8988T (cell line): ENCODE measurements around the gene SERF1B.
"Not testable (repeated sequence)": the region's sequence is repeated elsewhere in the genome, so short reads cannot be mapped to it uniquely, and the experiment has no call there.

ENCODE experiments used
- DNase-seq: peaks from one replicate; pipeline ENCODE4 v3.0.0; 2011

Gene SERF1B

DNA sequence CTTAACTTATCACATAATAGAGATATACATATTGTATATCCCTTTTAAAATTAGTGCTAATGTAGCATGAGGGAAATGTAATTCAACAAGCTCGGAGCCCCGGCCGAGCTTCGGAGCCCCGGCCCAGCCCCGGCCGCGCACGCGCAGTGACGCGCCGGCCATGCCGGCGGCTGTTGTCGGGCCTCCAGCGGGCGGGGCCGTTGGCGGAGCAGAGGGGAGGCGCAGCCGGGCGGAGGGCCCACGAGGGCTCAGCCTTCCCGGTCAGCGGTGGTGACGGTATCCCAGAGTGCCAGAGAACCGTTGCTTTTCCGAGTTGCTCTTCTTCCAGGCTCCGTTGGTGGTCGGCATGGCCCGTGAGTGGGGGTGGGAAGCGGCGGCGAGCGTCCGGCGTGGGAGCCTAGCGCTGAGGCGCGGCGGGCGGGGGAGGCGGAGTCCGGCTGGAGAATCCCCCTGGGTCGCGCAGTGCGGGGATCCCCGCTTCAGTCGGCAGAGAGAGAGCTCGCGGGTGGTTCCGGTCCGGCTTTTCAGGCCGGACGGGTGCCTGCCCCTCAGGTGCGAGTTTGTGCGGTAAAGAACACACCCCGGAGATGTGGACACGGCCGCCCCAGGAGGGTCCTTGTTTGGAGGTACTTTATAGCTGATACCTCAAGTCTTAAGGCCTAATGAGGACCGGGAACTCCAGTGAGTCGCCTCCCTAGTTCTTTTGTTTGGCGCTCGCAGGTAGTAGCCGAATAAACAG lies at the start of gene SERF1B:
Gene SERF1B (plus strand): TSS at position 146 of the 739 bp plus-strand sequence. CDS start 201 bp downstream, at position 347.
- not testable (repeated sequence) for DNase-seq

DNA sequence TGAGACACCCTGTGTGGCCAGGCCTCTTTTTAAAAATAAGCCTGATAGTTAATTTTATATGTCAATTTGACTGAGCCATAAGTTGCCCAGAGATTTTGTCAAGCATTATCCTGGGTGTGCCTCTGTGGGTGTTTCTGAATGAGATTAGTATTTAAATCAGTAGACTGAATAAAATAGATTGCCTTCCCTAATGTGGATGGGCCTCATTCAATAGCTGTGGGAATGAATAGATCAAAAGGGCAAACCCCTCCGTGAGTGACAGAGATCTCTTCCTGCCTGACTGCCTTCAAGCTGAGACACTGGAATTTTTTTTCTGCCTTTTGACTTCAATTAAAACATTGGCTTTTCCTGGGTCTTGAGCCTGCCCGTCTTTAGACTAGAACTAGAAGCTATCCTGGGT lies 33.3 kb upstream of the SERF1B start:
- DNase-seq, result not testable (repeated sequence)

DNA sequence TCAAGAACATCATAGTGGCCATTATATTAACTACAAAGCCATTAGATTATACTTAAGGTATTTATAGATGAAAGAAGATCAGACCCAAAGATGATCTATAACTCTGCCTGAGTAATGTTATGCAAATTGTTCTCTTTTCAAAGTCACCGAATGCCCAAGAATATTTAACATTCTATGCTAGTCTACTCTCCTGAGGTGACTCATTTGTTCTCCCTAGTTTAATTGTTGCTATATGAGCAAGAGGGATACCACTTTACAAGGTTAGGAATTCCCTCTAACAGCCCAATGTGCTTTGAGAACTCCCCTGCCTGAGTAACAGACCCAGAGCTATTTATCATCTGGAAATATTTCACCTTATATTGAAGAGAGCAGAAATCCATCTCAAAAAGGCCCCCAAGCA lies 29.5 kb upstream of the SERF1B start:
- not testable (repeated sequence) for DNase-seq

- not testable (repeated sequence) for DNase-seq
Observed at GRCh38 chr5:70020660-70021059, 4.4 kb upstream of the SERF1B start.

DNA sequence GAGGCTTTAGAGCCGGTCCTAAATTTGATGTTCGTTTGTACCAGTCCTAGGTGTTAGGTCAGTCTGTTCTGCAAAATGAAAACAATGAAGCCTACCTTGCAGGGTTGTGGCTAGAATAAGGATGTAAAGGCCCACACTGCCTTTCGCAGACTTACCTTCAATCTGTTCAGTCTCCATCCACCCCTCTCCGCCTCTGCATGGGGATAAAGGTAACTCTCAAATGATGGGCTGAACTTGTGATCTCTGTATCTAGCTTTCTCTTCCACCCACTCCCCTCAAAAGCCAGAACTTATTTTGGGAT lies 744 bp downstream of the SERF1B start:
- DNase-seq, result not testable (repeated sequence)

GRCh38 chr5:70031204-70031603 lies 6.2 kb downstream of the SERF1B start:
- not testable (repeated sequence) for DNase-seq

GRCh38 chr5:70041411-70041810 lies 16.4 kb downstream of the SERF1B start:
- DNase-seq, result not testable (repeated sequence)

DNA sequence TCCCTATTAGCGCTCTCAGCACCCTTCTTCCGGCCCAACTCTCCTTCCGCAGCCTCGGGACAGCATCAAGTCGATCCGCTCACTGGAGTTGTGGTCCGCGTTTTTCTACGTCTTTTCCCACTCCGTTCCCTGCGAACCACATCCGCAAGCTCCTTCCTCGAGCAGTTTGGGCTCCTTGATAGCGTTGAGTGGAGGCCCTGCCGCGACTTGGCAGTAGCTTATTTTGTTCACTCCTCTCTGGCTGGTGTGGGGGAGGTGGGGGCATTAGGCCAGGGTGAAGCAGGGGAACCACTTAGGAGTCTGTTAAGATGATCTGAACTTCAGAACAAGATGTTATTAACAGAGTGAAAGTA lies 24.7 kb downstream of the SERF1B start:
- DNase-seq, result not testable (repeated sequence)

- DNase-seq, result not testable (repeated sequence)
Observed at GRCh38 chr5:70056289-70056942, 31.4 kb downstream of the SERF1B start.

- DNase-seq, result not testable (repeated sequence)
Observed at GRCh38 chr5:70057140-70057539, 32.1 kb downstream of the SERF1B start.

DNA sequence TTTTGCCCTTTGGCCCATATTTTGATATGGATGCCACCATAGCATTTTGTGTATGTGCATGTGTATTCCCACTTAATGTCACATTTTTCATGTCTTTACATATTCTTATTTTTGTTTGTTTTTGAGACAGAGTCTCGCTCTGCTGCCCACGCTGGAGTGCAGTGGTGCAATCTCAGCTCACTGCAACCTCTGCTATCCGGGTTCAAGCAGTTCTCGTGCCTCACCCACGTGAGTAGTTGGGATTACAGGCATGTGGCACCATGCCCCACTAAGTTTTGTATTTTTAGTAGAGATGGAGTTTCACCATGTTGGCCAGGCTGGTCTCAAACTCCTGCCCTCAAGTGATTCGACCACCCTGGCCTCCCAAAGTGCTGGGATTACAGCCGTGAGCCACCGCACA lies 52.6 kb downstream of the SERF1B start:
- DNase-seq, result not testable (repeated sequence)

GRCh38 chr5:70088907-70089464 lies 63.9 kb downstream of the SERF1B start:
- not testable (repeated sequence) for DNase-seq

GRCh38 chr5:70091776-70092175 lies 66.7 kb downstream of the SERF1B start:
- DNase-seq, result not testable (repeated sequence)
